Uterus (tissue), 4 donors: ENCODE data around the gene ASIC2. TPM values are rescaled to one million over a fixed set of nuclear protein-coding genes. Genes with fewer than 3 reads are reported as not detected.

Source experiments
- DNase-seq, 2 donors: peaks; one replicate each; pipeline ENCODE4 v3.0.0-alpha.2; 2019 to 2020
- H3K27ac ChIP-seq, 2 donors: fragments of 200-600 bp; sonication (generic); 1 replicate in 1 of 2; 2 replicates in 1 of 2; pipeline ENCODE4 v1.5.1; 2016 to 2018
- H3K27me3 ChIP-seq, 2 donors: fragments of 200-600 bp; sonication (generic); one replicate each; pipeline ENCODE4 v1.5.1; 2018 to 2019; ENCODE audit warnings: control low read depth in 1 of 2
- H3K36me3 ChIP-seq, 2 donors: fragments of 200-600 bp; sonication (generic); one replicate each; pipeline ENCODE4 v1.5.1; 2019; ENCODE audit warnings: control low read depth in 1 of 2
- H3K4me1 ChIP-seq, 2 donors: fragments of 200-600 bp; sonication (generic); one replicate each; pipeline ENCODE4 v1.5.1; 2018 to 2019; ENCODE audit warnings: control low read depth in 1 of 2
- H3K4me3 ChIP-seq, 2 donors: fragments of 200-600 bp; sonication (generic); 1 replicate in 1 of 2; 2 replicates in 1 of 2; pipeline ENCODE4 v1.5.1; 2018 to 2019; ENCODE audit warnings: mild to moderate bottlenecking in 1 of 2
- H3K9me3 ChIP-seq, 2 donors: fragments of 200-600 bp; sonication (generic); one replicate each; pipeline ENCODE4 v1.5.1; 2019; ENCODE audit warnings: control low read depth in 1 of 2
- POLR2A ChIP-seq, 2 donors: fragments of 450-650 bp; IDR thresholded peaks; one replicate each; pipeline ENCODE4 v1.6.1; 2016; ENCODE audit warnings: antibody characterized with exemption in 2 of 2, mild to moderate bottlenecking in 1 of 2, moderate library complexity in 1 of 2
- intact Hi-C: fragments of 100-400 bp; cut with DNase I; formaldehyde crosslinking; loops from one replicate; pipeline ENCODE4 v1.15.1; 2023; ENCODE audit warnings: low total_unique reads
- total RNA-seq, 4 donors: library from RNA; depleted of rRNA in 3 of 4; stranded (reverse); fragments of >200 nt in 3 of 4; gene quantifications; one replicate each; pipeline versions ENCODE4 v1.1.0 to v1.2.4, GENCODE V29; 2014 to 2023
- TF ChIP-seq, protein P1 (sequence below), 4 experiments: fragments of 200-600 bp in 2 of 4; fragments of 450-650 bp in 2 of 4; sonication (generic) in 2 of 4; IDR thresholded peaks; one replicate each; pipeline ENCODE4 v1.5.1; 2016 to 2019; ENCODE audit warnings: antibody characterized with exemption in 4 of 4, mild to moderate bottlenecking in 2 of 4, moderate library complexity in 1 of 4
- donor health status: DM: yes; HTN: yes; CAD: no.

ASIC2 gene
- total RNA-seq, 4 donors from 2014 or later = 1.2 to 1.4 TPM; not detected in 2

DNA sequence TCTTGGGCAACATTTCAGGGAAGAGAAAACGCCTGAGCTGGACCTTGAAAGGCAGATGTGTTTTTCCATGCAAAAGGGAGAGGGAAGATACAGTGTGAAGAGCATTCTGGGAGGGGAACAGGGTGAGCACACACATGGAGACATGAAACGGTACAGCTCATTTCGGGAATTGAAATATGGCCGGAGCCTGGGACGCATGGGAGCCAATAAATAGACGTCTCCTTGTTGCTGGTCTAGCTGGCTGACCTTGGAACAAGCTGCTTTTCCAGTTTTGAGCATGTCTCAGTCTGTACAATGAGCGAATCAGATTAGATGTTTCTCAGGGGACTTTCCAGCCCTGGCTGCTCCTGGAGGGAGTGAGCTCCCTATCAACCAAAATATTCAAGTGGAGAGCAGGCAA lies 63.6 kb downstream of the ASIC2 start:
- H3K36me3 ChIP-seq = no peaks in the 10 kb centered on the region
- TF ChIP-seq, protein P1, sequence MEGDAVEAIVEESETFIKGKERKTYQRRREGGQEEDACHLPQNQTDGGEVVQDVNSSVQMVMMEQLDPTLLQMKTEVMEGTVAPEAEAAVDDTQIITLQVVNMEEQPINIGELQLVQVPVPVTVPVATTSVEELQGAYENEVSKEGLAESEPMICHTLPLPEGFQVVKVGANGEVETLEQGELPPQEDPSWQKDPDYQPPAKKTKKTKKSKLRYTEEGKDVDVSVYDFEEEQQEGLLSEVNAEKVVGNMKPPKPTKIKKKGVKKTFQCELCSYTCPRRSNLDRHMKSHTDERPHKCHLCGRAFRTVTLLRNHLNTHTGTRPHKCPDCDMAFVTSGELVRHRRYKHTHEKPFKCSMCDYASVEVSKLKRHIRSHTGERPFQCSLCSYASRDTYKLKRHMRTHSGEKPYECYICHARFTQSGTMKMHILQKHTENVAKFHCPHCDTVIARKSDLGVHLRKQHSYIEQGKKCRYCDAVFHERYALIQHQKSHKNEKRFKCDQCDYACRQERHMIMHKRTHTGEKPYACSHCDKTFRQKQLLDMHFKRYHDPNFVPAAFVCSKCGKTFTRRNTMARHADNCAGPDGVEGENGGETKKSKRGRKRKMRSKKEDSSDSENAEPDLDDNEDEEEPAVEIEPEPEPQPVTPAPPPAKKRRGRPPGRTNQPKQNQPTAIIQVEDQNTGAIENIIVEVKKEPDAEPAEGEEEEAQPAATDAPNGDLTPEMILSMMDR (IDR thresholded peaks at IDR 0.05) = no peak
- TF ChIP-seq POLR2A (IDR thresholded peaks at IDR 0.05) = no peak
- H3K9me3 ChIP-seq = no peaks in the 10 kb centered on the region
- DNase-seq = no peak
- no peak overlapping the region for H3K4me3 ChIP-seq
- H3K27me3 ChIP-seq = no peaks in the 10 kb centered on the region
- intact Hi-C loops = no loop called here
- peaks cover 0 to 5% of the 10 kb centered on the region in 2 donors for H3K4me1 ChIP-seq
- no peak overlapping the region for H3K27ac ChIP-seq

DNA sequence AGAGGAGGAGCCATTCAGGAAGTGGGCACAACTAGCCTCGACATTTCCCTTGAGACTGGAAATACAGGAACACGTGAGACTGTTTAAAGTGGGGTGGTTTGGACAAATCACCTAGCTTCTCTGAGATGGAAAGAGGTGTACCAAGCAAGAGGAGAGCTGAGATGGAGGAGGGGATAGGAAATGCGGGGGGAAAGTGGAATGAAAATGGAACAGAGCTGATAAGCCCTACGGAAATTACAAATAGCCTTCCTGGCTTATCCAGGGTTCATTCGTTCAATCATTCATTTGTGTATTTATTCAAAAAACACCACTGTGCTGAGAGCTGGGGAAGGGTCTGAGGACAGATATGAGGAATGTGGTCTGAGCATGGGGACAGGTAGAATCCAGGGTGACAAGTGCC lies 64.1 kb downstream of the ASIC2 start:
- H3K27ac ChIP-seq = no peak overlapping the region
- no peaks in the 10 kb centered on the region for H3K27me3 ChIP-seq
- no peak for DNase-seq
- no peaks in the 10 kb centered on the region for H3K9me3 ChIP-seq
- no peak overlapping the region for H3K4me3 ChIP-seq
- TF ChIP-seq, protein P1 (IDR thresholded peaks at IDR 0.05) = no peak
- TF ChIP-seq POLR2A (IDR thresholded peaks at IDR 0.05) = no peak
- peaks cover 0 to under 1% of the 10 kb centered on the region in 2 donors for H3K4me1 ChIP-seq
- intact Hi-C loops = no loop called here
- no peaks in the 10 kb centered on the region for H3K36me3 ChIP-seq

DNA sequence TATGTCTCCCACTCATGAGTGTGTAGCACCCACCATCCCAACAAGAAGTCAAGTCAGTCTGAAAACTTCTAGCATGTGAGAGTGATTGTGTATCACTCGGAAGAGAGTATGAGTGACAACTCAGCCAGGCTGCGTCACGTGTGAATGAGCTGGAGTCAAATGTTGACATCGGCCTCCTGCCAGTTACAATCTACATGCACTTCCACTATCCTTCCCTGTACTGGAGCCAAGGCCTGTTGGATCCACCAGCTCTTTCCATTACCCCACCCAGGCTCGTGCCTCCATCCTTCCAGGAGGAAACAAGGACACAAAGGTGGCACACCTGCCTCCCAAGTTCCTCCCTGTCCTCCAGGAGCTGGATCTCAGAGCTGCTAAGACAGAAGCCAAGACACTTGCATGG lies 64.5 kb downstream of the ASIC2 start:
- DNase-seq = no peak
- Histone ChIP-seq H3K36me3 (no peaks in the 10 kb centered on the region), H3K4me3 (no peak overlapping the region), H3K27ac (no peak overlapping the region), H3K27me3 (no peaks in the 10 kb centered on the region), H3K4me1 (no peaks in the 10 kb centered on the region), H3K9me3 (no peaks in the 10 kb centered on the region)
- intact Hi-C loops = no loop called here
- no peak for TF ChIP-seq POLR2A (IDR thresholded peaks at IDR 0.05)
- TF ChIP-seq, protein P1 (IDR thresholded peaks at IDR 0.05) = no peak

DNA sequence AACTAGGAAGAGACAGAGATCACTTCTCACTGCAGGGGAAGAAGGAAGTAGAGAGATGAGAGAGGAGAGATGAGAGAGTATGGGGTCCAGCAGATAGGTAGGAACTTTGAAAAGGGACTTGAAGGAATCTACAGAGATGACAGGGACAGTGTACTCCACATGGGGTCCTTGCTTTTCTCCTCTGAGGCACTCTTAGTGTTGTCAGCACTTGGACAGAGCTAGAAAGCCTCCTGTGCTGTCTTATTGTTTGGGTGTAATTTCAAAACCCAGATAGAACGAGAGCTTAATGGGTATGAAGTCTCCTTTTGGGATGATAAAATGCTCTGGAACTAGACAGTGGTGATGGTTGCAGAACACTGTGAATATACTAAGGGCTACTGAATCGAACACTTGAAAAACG lies 65.2 kb downstream of the ASIC2 start:
- intact Hi-C loops = no loop called here

DNA sequence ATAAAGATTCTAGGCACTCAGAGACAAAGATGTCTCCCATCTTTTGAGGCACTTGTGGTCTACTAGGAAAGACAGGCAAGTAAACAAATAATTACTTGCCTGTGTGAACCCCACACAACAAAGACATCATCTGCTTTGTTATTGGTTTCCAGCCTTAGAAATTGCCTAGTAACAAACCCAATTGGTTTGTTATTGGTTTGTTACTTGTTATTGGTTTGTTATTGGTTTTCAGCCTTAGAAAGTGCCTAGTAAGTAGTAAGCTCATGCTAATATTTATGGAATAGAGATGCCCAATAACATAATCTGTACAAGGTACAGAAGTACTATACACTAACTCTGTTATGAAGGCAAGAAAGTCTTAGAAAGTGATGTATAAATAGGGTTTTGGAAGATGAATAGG lies 67.1 kb downstream of the ASIC2 start:
- Histone ChIP-seq H3K4me1 (no peaks in the 10 kb centered on the region), H3K27ac (no peak overlapping the region), H3K36me3 (no peaks in the 10 kb centered on the region), H3K27me3 (no peaks in the 10 kb centered on the region), H3K4me3 (no peak overlapping the region), H3K9me3 (no peaks in the 10 kb centered on the region)
- TF ChIP-seq POLR2A (IDR thresholded peaks at IDR 0.05) = no peak
- TF ChIP-seq, protein P1 (IDR thresholded peaks at IDR 0.05) = no peak
- DNase-seq = no peak
- intact Hi-C loops = no loop called here

More for the DNA sequence above, 65.2 kb downstream of the ASIC2 start:
- H3K36me3 ChIP-seq = no peaks in the 10 kb centered on the region
- TF ChIP-seq POLR2A (IDR thresholded peaks at IDR 0.05) = no peak
- TF ChIP-seq, protein P1 (IDR thresholded peaks at IDR 0.05) = no peak
- H3K9me3 ChIP-seq = no peaks in the 10 kb centered on the region
- H3K4me1 ChIP-seq = no peaks in the 10 kb centered on the region
- H3K27me3 ChIP-seq = no peaks in the 10 kb centered on the region
- H3K4me3 ChIP-seq = no peak overlapping the region
- H3K27ac ChIP-seq = no peak overlapping the region
- no peak for DNase-seq
